Uterus (tissue), 4 donors: ENCODE measurements around the gene PPP1R7. TPM values are rescaled to one million over a fixed set of nuclear protein-coding genes. Genes with fewer than 3 reads are reported as not detected.

Source experiments
- DNase-seq, 2 donors: peaks; one replicate each; pipeline ENCODE4 v3.0.0-alpha.2; 2019 to 2020
- H3K27ac ChIP-seq, 2 donors: fragments of 200-600 bp; sonication (generic); 1 replicate in 1 of 2; 2 replicates in 1 of 2; pipeline ENCODE4 v1.5.1; 2016 to 2018
- H3K27me3 ChIP-seq, 2 donors: fragments of 200-600 bp; sonication (generic); one replicate each; pipeline ENCODE4 v1.5.1; 2018 to 2019; ENCODE audit warnings: control low read depth in 1 of 2
- H3K36me3 ChIP-seq, 2 donors: fragments of 200-600 bp; sonication (generic); one replicate each; pipeline ENCODE4 v1.5.1; 2019; ENCODE audit warnings: control low read depth in 1 of 2
- H3K4me1 ChIP-seq, 2 donors: fragments of 200-600 bp; sonication (generic); one replicate each; pipeline ENCODE4 v1.5.1; 2018 to 2019; ENCODE audit warnings: control low read depth in 1 of 2
- H3K4me3 ChIP-seq, 2 donors: fragments of 200-600 bp; sonication (generic); 1 replicate in 1 of 2; 2 replicates in 1 of 2; pipeline ENCODE4 v1.5.1; 2018 to 2019; ENCODE audit warnings: mild to moderate bottlenecking in 1 of 2
- H3K9me3 ChIP-seq, 2 donors: fragments of 200-600 bp; sonication (generic); one replicate each; pipeline ENCODE4 v1.5.1; 2019; ENCODE audit warnings: control low read depth in 1 of 2
- CTCF ChIP-seq, 4 experiments: fragments of 200-600 bp in 2 of 4; fragments of 450-650 bp in 2 of 4; sonication (generic) in 2 of 4; IDR thresholded peaks; one replicate each; pipeline ENCODE4 v1.5.1; 2016 to 2019; ENCODE audit warnings: antibody characterized with exemption in 4 of 4, mild to moderate bottlenecking in 2 of 4, moderate library complexity in 1 of 4
- POLR2A ChIP-seq, 2 donors: fragments of 450-650 bp; IDR thresholded peaks; one replicate each; pipeline ENCODE4 v1.6.1; 2016; ENCODE audit warnings: antibody characterized with exemption in 2 of 2, mild to moderate bottlenecking in 1 of 2, moderate library complexity in 1 of 2
- intact Hi-C: fragments of 100-400 bp; cut with DNase I; formaldehyde crosslinking; loops from one replicate; pipeline ENCODE4 v1.15.1; 2023; ENCODE audit warnings: low total_unique reads
- total RNA-seq, 4 donors: library from RNA; depleted of rRNA in 3 of 4; stranded (reverse); fragments of >200 nt in 3 of 4; gene quantifications; one replicate each; pipeline versions ENCODE4 v1.1.0 to v1.2.4, GENCODE V29; 2014 to 2023
- donor health status: DM: yes; HTN: yes; CAD: no.

PPP1R7 gene
- total RNA-seq, 4 donors from 2014 or later, result 8.5 to 43.6 (median 30.0) TPM

DNA sequence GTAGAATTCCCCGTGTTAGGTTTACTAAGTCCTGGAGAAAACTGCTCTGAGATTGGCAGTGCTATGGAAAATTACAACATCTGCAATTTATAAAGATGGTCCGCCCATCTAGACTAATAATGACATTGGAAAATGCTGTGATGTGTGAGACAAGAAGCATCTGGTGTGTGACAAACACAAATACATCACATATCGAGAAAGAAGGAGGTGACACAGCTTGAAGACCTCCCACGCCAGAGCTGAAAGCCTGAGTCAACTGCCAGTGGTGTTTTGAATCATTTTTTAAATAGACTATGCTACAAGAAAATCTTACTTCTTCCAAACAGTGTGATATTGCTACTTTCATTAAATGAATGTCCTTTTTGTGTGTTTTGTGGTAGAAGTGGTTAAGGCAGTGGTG, 29.6 kb downstream of the PPP1R7 start:
- Histone ChIP-seq H3K4me3 (no peak overlapping the region), H3K36me3 (no peaks in the 10 kb centered on the region), H3K4me1 (no peaks in the 10 kb centered on the region), H3K27me3 (no peaks in the 10 kb centered on the region), H3K9me3 (no peaks in the 10 kb centered on the region), H3K27ac (no peak overlapping the region)
- intact Hi-C loops, result no loop called here
- no peak for DNase-seq
- TF ChIP-seq POLR2A (IDR thresholded peaks at IDR 0.05) (no peak), CTCF (IDR thresholded peaks at IDR 0.05) (no peak)

GRCh38 chr2:241180495-241180894, 30.2 kb downstream of the PPP1R7 start:
- Histone ChIP-seq H3K36me3 (no peaks in the 10 kb centered on the region), H3K27me3 (no peaks in the 10 kb centered on the region), H3K9me3 (no peaks in the 10 kb centered on the region), H3K4me3 (no peak overlapping the region), H3K27ac (no peak overlapping the region), H3K4me1 (no peaks in the 10 kb centered on the region)
- intact Hi-C loops, result no loop called here
- TF ChIP-seq POLR2A (IDR thresholded peaks at IDR 0.05) (no peak), CTCF (IDR thresholded peaks at IDR 0.05) (no peak)
- no peak for DNase-seq

DNA sequence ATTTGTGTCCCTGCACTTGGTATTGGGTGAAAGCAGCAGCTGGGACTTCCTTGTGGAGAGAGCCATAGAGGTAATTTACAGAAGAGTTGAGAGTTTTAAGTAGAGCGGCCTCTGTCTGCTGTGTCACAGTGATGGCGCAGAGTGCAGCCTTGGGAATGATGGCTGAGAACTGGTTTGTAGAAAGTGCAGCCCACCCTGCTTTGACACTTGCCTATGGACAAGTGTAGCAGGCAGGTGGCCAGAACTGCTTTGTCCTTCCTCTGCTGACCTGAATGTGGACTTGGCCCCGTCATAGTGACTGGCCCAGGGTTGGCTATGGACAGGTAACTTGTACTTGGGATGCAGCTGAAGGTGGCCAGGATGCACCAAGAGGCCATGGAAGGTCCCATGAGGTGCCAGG, 31.9 kb downstream of the PPP1R7 start:
- Histone ChIP-seq H3K9me3 (no peaks in the 10 kb centered on the region), H3K4me3 (no peak overlapping the region), H3K4me1 (no peaks in the 10 kb centered on the region), H3K27me3 (no peaks in the 10 kb centered on the region), H3K27ac (no peak overlapping the region), H3K36me3 (no peaks in the 10 kb centered on the region)
- TF ChIP-seq POLR2A (IDR thresholded peaks at IDR 0.05) (no peak), CTCF (IDR thresholded peaks at IDR 0.05) (no peak)
- intact Hi-C loops, result no loop called here
- DNase-seq, result no peak

- H3K9me3 ChIP-seq, result no peaks in the 10 kb centered on the region
- no peaks in the 10 kb centered on the region for H3K27me3 ChIP-seq
- DNase-seq, result no peak
- no peaks in the 10 kb centered on the region for H3K4me1 ChIP-seq
- no peak overlapping the region for H3K27ac ChIP-seq
- H3K4me3 ChIP-seq, result no peak overlapping the region
- no peak for TF ChIP-seq POLR2A (IDR thresholded peaks at IDR 0.05)
- TF ChIP-seq CTCF (IDR thresholded peaks at IDR 0.05), result no peak
- H3K36me3 ChIP-seq, result no peaks in the 10 kb centered on the region
- intact Hi-C loops, result no loop called here
These were observed 32.4 kb downstream of the PPP1R7 start for GRCh38 chr2:241182531-241183133.

DNA sequence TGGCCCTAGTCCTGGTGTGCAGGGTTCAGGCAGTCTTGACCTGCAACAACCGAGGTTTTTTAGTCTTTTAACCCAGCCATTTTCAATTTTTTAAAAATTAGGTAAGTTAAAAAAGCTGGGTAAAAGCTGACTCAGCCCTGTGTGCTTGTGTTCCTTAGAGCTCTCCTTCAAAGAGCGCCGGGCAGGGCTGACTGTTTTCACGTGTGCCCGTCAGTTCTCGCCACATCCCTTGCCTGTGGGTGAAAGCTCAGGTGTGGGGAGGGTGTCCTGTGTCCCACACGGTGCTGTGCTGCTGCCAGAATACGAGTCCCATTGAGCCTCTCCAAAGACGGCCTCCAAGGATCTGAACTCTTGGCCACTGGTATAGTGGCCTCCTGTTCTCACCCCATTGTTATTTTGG, 33.0 kb downstream of the PPP1R7 start:
- Histone ChIP-seq H3K9me3 (no peaks in the 10 kb centered on the region), H3K4me3 (no peak overlapping the region), H3K27ac (no peak overlapping the region), H3K36me3 (no peaks in the 10 kb centered on the region), H3K4me1 (no peaks in the 10 kb centered on the region), H3K27me3 (no peaks in the 10 kb centered on the region)
- TF ChIP-seq POLR2A (IDR thresholded peaks at IDR 0.05), result no peak
- no peak for TF ChIP-seq CTCF (IDR thresholded peaks at IDR 0.05)
- intact Hi-C loops, result no loop called here
- DNase-seq, result no peak
